UCSD-AML1 (cell line): Measurements from ENCODE around the gene EML6.
"Not testable (repeated sequence)": the region's sequence is repeated elsewhere in the genome, so short reads cannot be mapped to it uniquely, and the experiment has no call there.

Experiments
- DNase-seq: peaks from one replicate; lab custom pipeline; 2025; ENCODE audit not compliant: unreplicated experiment; lab: John Stamatoyannopoulos, UW

The EML6 gene

DNA sequence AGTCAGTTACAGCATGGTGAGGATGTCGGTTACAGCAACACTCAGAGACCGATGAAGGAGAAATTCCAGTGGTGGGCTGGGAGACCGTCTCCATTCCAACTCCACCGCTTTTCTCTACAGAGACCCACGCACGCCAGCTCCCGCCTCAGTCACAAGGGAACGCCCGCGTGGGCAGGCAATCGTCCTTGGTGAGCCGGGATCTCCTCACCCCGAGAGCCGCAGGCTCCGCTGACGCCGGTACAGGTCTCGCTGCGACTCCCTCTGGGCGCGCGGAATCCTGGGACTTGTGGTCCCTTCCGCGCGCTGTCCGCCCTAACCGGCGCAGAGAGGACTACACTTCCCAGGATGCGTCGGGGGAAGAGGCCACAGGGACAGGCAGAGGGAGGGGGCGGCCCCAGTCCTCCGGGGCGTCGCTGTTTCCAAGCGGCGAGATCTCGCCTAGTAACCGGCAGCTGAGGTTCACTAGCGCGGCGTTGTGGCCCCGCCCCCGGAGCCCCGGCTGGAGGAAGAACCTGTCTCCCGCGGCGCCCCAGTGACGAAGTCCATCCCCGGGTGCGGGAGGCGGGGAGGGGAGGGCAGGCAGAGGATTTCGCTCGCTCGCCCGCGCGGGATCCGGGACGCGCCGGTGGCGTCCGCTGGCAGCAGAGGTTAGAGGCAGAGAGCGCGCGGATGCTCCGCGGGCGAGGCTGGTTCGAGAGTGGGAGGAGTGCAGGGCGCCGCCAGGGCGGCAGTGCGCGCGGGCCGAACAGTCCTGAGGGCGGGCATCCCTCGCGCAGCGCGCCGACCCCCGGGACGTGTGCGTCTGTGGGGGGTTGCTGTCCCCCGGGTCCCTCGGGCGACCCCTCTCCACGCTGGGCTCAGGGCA, at the start of gene EML6:
TSS of gene EML6 (plus strand) at position 532 of the 865 bp plus-strand sequence. CDS start 1,400 bp downstream, outside the sequence.
- peak; percentile 97 for DNase-seq

DNA sequence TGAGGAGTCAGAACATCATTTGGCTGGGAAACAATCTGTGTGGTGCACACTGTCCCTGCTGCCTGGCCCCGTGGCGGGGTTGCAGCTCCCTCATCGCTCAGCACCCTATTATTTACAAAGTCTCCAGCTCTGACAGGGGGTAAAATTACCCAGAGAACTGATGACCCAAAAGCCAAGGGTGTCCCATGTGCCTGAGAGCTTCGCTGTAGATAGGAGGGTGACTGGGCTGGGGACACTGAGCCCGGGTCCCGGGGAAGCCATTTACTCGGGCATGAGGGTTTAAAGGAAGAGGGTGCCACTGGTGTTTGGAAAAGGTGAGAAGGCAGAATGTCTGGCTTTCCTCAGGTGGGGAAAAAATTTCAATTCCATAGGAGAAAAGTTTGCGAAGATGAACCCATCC, 48.2 kb upstream of the EML6 start:
- DNase-seq = no peak

DNA sequence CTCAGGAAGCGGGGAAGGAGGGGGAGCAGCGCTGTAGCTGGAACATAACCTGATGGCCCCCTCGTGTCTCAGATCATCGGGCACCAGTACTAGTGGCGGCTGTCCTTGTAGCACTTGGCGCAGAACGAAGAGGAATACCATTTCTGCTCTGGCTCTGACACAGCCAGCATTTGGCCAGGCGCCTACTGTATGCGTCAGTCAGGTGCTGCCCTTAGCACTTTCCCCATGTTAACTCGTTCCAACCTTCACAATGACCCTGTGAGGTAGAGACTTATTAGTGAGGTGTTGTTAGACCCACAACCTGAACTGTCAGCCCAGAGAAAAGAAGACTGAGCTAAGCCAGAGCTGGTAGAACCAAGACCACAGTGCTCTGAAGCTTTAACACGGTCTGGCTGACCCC, 47.7 kb upstream of the EML6 start:
- no peak for DNase-seq

DNA sequence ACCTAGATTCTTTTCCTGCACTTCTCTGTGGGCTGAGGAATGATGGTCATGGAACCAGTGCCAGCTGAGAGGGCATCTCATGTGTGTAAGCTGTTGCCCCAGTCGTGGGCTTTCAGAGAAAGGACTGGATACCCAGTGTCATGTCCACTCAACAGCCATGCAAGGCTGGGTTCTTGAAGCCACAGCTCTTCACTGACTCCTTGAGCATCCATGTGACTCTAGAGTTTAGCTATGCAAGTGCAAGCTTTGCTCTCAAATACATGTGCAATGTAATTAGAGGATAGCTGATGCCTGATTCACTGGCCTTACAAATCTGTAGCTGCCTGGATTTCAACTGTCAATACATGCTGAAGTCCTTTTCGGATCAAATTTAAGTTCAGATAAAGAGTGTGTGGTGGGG, 46.8 kb upstream of the EML6 start:
- no peak for DNase-seq

DNA sequence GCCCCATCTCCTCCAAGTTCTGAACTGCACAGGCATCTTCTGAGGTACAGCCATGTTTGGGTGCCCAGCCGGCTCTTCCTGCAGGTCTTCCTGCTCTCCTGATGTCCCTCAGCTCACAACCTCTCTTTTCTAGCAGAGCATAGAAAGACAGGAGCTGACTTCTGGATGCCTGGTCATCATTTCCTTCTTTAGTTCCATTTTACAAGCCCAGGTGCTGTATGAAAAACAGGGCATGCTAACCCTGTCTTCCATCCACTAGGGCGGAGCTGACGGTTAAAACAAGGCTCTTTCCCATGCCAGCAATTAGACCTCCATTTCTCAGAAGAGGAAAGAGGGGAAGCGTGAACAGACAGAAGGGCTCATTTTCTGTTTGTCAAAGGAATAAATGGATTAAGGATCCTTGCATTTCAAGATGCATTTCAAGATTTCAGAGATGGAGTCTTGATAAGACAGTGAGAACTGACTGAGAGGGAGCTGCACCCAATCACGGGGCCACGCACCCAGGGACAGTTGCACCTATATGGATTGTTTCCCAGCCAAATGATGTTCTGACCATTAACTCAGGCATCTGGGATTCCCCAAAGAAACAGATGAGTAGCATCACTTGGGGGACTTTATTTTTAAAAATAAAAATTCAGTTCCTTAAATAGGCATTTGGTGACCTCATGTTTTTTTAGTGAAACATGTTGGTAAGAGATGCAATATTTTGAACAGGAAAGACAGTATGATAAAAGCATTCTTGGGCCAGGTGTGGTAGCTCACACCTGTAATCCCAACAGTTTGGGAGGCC, 45.8 kb upstream of the EML6 start:
- DNase-seq = no peak

DNA sequence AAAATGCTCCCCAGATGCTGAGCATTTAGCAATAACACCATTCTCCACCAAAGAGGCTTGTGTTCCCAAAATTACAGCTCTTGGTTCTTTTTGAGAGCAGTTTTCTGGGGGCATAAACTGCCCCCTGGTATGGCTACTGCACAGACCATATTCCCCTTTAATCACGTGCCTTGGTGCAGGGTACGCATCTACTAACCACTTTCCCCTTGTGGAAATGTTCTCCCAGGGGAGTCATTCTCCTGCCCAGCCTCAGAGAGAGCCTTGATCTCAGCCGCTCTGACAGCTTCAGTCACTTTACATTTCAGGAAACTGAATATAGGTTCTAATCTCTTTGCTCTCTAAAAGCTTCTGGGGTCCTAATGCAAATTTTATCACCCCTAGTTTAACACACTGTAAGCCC, 44.7 kb upstream of the EML6 start:
- DNase-seq = no peak

DNA sequence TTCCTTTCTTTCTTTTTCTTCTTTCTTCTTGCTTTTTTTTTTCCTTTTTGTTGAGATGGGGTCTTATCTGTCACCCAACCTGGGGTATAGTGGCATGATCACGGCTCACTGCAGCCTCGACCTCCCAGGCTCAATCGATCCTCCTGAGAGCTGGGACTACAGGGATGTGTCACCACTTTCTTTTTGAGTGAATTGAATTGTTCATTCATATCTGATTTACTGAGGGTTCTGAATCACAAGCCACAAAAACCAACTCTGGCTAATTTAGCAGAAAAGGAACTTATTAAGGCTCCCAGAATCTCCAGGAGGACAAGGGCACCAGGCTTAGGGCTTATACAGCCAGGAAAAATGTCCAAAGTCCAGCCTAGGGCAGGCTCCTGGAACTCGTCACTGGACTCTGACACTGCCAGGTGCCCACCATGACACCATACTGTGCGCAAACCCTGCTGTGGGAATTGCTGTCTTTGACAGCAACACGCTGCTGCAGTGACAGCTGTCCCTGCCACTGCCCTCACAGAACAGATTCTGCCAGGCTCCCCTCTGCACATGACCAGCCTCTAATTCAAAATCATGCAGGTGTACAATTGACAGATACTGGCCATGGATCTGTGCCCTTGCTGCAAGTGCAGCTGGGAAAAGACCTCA, 42.9 kb upstream of the EML6 start:
- no peak for DNase-seq

DNA sequence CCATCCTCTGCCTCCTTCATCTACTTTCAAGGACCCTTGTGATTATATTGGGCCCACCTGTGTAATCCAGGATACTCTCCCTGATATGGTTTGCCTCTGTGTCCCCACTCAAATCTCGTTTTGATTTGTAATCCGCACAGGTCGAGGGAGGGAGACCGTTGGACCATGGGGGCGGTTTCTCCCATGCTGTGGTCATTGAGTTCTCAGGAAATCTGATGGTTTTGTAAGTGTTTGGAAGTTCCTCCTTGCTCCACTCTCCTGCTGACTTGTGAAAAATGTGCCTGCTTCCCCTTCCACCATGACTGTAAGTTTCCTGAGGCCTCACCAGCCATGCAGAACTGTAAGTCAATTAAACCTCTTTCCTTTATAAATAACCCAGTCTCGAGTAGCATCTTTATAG, 42.0 kb upstream of the EML6 start:
- DNase-seq = no peak

DNA sequence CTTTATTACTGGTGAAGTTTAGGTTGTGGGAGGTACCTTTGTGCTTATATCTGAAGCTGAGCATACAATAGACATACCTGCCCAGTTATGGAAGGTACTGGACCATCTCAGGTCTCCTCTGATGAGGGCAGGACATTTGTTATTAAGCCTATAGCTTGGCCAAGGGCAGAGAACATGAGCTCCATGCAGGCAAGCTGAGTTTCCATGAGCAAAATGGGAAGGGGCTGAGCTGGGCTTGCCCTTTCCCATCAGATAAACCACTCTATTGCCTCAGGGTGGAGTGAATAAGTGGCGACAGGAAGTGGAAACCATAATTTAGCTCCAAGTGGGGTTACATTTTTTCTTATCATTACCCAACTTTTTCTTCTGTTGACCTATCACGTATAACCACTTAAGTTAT, 39.9 kb upstream of the EML6 start:
- no peak for DNase-seq

DNA sequence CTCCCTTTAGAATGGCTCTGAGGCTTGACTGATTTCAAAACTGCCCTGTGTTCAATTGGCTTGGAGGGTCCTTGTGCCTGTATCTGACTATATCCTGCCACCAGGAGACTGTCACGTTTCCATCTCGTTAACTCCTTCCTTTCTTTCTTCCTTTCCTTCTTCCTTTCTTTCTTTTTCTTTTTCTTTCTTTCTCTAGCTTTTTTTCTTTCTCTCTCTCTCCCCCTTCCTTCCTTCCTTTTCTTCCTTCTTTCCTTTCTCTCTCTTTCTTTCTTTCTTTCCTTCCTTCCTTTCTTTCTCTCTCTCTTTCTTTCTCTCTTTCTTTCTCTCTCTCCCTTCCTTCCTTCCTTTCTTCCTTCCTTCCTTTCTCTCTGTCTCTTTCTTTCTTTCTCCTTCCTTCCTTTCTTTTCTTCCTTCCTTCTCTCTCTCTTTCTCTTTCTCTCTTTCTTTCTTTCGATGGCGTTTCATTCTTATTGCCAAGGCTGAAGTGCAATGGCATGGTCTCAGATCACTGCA, 38.1 kb upstream of the EML6 start:
- no peak for DNase-seq

DNA sequence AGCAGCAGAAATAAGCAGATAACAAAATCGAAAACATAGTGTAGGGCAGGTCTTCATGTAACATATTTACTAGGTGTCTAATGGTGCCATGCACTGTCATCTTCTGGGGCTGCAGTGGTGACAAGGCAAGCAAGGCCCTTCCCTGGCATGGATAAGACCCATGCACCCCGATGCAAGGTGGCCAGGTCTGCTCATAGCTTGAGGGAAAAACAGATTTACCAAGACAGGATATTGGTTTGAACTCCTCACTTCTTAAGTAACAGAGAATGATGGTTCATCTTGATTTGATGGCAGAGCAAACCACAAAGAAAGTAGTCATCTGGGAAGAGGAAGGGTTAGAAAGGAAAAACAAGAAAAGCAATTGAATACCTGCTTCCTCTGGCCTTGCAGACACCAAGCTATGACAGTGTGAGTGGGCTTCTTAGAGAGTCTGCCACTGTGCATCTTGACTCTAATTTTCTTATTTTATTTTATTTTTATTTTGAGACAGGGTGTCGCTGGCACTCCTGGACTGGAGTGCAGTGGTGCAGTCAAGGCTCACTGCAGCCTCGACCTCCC, 35.8 kb upstream of the EML6 start:
- peak; percentile 26 for DNase-seq

DNA sequence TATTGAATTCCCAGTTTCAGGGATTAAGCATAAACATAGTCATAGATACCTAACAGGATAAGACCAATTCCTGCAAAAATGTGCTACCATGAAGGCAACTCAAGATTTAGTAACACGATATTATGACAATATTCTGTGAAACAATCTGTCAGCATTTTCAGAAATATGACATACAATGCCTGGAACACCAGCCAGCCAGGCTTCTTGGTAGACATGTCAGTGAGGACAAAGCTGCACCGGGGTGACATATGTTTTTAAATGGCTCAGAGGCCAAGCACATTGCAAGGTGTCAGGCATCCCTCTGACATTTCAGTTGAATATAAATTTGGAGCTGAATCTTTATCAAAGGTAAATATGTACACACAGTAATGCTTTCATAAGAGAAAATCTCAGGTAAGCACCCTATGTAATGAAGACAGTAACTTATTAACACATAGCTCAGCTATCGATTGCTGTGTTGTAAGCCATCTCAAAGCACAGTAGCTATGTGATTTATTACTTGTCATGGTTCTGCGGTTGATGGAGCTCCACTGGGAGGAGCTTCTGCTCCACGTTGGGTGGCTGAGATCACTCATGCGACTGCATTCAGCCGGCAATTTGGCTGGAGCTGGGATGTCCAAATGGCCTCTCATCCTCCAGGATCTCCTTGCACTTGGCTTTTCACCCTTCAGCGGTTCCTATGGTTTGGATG, 31.9 kb upstream of the EML6 start:
- no peak for DNase-seq

DNA sequence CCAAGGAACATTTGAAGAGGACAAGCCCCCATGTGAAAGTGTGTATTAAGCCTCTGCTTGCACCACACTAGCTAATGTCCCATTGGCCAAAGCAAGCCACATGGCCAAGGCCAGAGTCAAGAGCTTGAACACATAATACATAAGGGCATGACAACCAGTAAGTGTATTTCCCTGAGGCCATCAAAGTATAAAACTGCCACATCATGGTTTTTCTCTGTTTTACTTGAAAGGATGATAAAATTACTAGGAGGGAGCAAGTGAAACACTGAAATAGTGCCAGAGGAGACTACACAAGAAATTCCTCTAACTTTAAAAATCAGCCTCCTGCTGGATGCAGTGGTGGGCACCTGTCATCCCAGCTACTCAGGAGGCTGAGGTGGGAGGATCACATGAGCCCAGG, 30.9 kb upstream of the EML6 start:
- DNase-seq = no peak

DNA sequence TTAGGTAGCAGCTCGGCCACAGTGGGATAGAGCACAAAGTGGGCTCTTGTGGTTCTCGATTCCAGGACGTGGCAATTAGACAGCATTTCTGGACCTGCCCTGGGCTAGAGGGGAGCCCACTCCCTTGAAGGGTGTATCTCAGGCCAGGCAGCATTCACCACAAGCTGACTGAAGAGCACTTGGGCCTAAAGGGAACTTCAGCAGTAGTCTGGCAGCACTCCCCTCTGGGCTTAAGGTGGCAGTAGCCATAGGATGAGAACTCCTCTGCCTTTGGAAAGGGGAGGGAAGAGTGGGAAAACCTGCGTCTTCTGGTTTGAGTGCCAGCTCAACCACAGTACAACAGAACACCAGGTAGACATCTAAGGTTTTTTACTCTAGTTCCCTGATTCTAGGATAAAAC, 28.1 kb upstream of the EML6 start:
- DNase-seq = no peak

DNA sequence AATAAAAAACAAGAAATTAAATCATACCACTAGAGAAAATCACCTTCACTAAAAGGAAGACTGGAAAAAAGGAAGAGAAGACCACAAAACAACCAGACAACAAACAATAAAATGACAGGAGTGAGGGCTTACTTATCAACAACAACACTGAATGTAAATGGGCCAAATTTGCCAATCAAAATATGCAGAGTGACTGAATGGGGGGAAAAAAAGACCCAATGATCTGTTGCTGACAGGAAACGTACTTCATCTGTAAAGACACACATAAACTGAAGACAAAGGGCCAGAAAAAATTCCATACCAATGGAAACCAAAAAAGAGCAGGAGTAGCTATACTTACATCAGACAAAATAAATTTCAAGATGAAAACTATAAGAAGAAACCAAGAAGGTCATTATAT, 25.5 kb upstream of the EML6 start:
- DNase-seq = no peak

DNA sequence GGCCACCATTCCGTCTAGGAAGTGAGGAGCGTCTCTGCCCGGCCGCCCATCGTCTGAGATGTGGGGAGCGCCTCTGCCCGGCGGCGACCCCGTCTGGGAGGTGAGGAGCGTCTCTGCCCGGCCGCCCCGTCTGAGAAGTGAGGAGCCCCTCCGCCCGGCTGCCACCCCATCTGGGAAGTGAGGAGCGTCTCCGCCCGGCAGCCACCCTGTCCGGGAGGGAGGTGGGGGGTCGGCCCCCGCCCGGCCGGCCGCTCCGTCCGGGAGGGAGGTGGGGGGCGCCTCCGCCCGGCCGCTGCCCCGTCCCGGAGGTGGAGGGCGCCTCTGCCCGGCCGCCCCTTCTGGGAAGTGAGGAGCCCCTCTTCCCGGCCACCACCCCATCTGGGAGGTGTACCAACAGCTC, 24.5 kb upstream of the EML6 start:
- not testable (repeated sequence) for DNase-seq

DNA sequence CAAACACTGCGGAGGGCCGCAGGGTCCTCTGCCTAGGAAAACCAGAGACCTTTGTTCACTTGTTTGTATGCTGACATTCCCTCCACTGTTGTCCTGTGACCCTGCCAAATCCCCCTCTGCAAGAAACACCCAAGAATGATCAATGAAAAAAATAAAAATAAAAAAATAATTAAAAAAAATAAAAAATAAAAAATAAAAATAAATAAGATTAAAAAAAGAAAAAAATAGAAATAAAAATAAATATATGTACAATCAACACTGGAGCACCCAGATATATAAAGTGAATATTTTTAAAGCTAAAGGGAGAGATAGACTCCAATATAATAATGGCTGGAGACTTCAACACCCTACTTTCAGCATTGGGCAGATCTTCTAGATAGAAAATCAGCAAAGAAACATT, 23.8 kb upstream of the EML6 start:
- DNase-seq = no peak

DNA sequence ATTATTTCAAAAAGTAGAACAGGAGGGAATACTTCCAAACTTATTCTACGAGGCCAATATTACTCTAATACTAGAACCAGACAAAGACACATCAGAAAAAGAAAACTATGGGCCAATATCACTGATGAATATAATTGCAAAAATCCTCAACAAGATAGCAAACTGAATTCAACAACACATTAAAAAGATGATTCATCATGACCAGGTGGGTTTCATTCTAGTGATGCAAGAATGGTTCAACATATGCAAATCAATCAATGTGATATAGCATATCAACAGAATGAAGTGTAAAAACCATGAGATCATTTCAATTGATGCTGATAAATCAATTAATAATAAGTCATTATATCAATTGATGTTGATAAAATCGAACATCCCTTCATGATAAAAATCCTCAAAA, 22.4 kb upstream of the EML6 start:
- no peak for DNase-seq

DNA sequence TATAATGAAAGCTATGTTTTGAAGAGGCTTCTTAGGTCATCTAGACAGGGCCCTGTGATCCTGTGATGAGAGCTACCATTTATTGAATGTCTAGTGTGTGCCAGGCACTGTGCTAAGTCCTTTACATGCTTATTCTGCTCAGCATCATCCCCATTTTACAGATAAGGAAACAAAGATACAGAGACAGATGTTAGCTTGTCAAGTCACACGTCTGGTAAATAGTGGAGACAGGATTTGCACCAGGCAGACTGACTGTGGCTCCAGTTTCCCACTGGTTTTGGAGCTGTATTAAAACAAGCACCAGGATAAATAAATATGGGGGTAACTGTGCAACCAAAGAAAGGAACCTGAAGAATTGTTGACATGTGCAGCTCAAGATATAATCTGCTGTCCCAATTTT, 19.2 kb upstream of the EML6 start:
- DNase-seq = no peak

DNA sequence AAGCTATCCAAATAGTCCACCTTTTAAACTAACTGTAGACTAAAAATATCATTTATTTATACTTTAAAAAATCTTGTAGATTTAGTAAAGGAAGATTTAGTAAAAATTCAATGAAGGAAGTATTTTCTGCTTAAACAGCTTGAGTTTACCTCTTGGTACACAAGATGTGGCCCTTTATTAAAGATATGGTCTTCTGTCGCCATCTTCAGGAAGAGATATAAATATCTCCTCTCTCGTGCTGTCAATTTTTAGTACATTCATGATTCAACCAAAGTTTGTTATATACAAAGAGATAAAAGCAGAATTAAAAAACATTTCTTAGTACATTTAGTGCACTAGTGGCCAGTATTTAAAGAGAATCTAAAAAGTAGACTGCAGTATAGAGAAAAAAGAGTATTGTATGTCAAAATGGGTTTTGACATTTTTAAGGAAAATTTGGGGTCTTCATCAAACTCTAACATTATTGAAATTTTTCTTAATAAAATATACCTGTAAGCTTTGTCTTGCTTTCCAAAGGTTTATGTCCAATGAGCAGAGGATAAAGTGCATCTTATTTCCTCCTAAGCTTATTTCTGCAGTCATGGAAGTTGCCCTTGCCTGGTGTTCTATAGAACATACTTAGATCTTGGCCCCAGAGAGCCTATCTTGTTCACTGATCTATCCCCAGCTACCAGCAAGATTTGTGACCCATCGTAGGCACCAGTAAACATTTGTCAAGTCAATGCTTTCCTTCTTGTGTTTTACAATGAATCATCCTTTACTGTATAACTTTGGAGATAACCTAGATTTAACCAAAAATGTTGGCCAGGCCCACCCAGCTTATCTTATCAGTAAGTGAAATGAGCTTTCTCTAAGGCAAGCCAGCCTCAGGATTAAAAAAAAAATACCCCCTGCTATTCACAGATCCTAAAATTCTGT, 18.5 kb upstream of the EML6 start:
- DNase-seq = no peak
